ENCODE results near the gene GPX3. TPM values are rescaled to one million over a fixed set of nuclear protein-coding genes. Genes with fewer than 3 reads are reported as not detected.

GPX3 gene
- total and polyA plus RNA-seq, 2 of the 8 experiments (the other 6 are each of a cell fraction or from before 2014, with no cell fraction given) = 27.8 to 77.9 TPM

DNA sequence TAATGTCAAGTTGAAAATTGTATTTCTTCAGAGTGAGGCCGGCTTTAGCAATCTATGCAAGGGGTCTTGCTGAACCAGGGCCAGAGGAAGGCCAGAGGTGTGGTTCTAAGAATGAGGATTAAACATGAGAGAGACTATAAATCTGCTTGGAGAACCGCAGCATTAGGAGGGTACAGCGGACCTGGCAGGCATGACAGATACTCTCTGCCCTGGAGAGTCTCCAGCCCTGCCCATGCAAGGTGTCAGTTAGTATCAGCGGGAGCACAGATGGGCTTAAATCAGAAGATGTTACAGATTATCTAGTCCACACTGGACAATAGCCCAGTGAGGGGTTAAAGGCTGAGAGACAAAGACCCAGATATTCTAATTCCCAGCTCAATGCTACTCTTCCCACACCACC, 11.5 kb upstream of the GPX3 start (continued):
- TF ChIP-seq NRF1 (IDR thresholded peaks at IDR 0.05; ENCODE audit: low read depth, low read length) (no peak), TAF1 (IDR thresholded peaks at IDR 0.05; ENCODE audit: low read depth, low read length) (no peak)
